IMR-90 (cell line): ENCODE data around the gene GANC.

Experiments
- BHLHE40 ChIP-seq: fragments of 150-350 bp; IDR thresholded peaks from 2 replicates; pipeline ENCODE4 v1.6.1; 2016; ENCODE audit warnings: mild to moderate bottlenecking, low read depth, low read length
- CEBPB ChIP-seq: IDR thresholded peaks from 2 replicates; pipeline ENCODE4 v1.6.1; 2012; ENCODE audit warnings: low read depth, low read length, improper control_type of control experiment
- CHD1 ChIP-seq: IDR thresholded peaks from 2 replicates; pipeline ENCODE4 v1.6.1; 2012; ENCODE audit warnings: low read depth, low read length, improper control_type of control experiment
- ELK1 ChIP-seq: fragments of 150-350 bp; IDR thresholded peaks from 2 replicates; pipeline ENCODE4 v1.6.1; 2016; ENCODE audit warnings: low read depth, mild to moderate bottlenecking, low read length, moderate library complexity, borderline replicate concordance
- MAFK ChIP-seq: IDR thresholded peaks from 2 replicates; pipeline ENCODE4 v1.6.1; 2012; ENCODE audit warnings: low read depth, low read length, improper control_type of control experiment
- MXI1 ChIP-seq: IDR thresholded peaks from 2 replicates; pipeline ENCODE4 v1.6.1; 2012; ENCODE audit warnings: low read depth, mild to moderate bottlenecking, low read length, moderate library complexity, borderline replicate concordance
- POLR2A ChIP-seq: IDR thresholded peaks from 2 replicates; pipeline ENCODE4 v1.6.1; 2012; ENCODE audit warnings: mild to moderate bottlenecking, low read depth, low read length
- RAD21 ChIP-seq: IDR thresholded peaks from 2 replicates; pipeline ENCODE4 v1.6.1; 2012; ENCODE audit warnings: low read length, improper control_type of control experiment
- RFX5 ChIP-seq: IDR thresholded peaks from 2 replicates; pipeline ENCODE4 v1.8.0; 2012; ENCODE audit warnings: low read depth, mild to moderate bottlenecking, low read length, moderate library complexity
- SMC3 ChIP-seq: fragments of 150-350 bp; IDR thresholded peaks from 2 replicates; pipeline ENCODE4 v1.6.1; 2016; ENCODE audit warnings: low read depth, mild to moderate bottlenecking, antibody characterized with exemption, low read length, moderate library complexity
- TF ChIP-seq, protein P1 (sequence below): conservative IDR thresholded peaks from 2 replicates; pipeline ENCODE4 v1.5.1; 2012; ENCODE audit warnings: mild to moderate bottlenecking, low read depth, low read length, improper control_type of control experiment
- TF ChIP-seq, protein P2 (sequence below): fragments of 150-350 bp; IDR thresholded peaks from 2 replicates; pipeline ENCODE4 v1.6.1; 2017; ENCODE audit warnings: mild to moderate bottlenecking, antibody characterized with exemption, low read length, low read depth

DNA sequence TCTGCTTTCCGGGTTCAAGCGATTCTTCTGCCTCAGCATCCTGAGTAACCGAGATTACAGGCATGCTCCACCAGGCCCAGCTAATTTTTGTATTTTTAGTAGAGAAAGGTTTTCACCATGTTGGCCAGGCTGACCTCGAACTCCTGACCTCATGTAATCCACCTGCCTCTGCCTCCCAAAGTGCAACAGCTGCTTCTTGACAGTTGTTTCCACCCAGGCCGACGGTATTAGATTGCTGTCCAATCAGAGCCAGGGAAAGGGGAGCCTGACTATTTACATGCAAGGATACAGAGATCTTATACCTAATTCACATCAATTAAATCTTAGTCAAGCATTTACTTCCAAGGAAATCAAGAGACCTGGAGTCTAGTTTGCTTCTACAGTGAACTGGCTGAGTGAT, 82.3 kb downstream of the GANC start:
- TF ChIP-seq SMC3 (no peak), RFX5 (no peak), POLR2A (no peak), RAD21 (no peak), CHD1 (no peak), ELK1 (no peak), BHLHE40 (no peak), MXI1 (no peak), CEBPB (no peak), MAFK (no peak)
- TF ChIP-seq, protein P1, sequence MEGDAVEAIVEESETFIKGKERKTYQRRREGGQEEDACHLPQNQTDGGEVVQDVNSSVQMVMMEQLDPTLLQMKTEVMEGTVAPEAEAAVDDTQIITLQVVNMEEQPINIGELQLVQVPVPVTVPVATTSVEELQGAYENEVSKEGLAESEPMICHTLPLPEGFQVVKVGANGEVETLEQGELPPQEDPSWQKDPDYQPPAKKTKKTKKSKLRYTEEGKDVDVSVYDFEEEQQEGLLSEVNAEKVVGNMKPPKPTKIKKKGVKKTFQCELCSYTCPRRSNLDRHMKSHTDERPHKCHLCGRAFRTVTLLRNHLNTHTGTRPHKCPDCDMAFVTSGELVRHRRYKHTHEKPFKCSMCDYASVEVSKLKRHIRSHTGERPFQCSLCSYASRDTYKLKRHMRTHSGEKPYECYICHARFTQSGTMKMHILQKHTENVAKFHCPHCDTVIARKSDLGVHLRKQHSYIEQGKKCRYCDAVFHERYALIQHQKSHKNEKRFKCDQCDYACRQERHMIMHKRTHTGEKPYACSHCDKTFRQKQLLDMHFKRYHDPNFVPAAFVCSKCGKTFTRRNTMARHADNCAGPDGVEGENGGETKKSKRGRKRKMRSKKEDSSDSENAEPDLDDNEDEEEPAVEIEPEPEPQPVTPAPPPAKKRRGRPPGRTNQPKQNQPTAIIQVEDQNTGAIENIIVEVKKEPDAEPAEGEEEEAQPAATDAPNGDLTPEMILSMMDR: no peak
- TF ChIP-seq, protein P2, sequence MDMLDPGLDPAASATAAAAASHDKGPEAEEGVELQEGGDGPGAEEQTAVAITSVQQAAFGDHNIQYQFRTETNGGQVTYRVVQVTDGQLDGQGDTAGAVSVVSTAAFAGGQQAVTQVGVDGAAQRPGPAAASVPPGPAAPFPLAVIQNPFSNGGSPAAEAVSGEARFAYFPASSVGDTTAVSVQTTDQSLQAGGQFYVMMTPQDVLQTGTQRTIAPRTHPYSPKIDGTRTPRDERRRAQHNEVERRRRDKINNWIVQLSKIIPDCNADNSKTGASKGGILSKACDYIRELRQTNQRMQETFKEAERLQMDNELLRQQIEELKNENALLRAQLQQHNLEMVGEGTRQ: no peak
